Epithelial cell of alveolus of lung (primary cell): ENCODE results near the gene CRYBB3. TPM values are rescaled to one million over a fixed set of nuclear protein-coding genes. Genes with fewer than 3 reads are reported as not detected.

Experiments
- total RNA-seq: library from RNA; depleted of rRNA; stranded (reverse); fragments of >200 nt; gene quantifications from 2 replicates; pipeline ENCODE4 v1.2.1, GENCODE V29; 2015

Gene CRYBB3
- total RNA-seq = not detected in 2 replicates

DNA sequence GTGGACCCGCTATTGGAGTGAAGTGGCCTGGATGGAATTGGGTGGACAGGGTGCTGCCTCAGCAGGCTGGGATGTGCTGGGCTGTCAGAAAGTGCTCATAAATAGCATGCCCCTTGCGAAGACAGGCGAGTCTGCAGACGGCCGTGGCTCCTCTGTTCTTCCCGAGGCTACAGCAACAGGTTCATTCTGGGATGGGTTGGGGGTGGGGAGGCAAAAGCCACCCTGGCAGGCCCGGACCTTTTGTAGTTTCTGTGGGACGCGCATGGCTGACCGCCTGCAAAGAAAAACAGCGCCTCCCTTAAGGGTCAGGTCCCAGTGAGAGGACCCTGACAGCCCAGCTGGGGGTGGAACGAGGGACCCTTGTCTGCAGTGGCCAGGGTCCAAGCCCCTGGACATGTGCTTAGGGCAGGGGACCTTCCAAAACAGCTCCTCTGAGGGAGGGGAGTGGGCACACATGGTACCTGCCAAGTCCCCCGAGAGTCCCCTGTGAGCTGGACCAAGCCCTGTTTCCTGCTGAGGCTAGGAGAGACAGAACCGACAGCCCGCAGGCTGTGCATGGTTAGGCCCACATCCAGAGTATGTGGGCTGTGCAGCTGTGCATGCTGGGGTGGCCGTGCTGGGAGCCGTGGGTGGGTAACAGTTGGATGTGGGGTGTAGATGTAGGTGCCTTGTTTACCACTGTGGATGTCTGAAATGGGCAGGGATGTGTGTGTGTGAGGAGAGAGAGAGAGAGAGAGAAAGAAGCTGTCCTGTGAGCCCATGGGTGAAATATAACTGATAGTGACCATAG, at the start of gene CRYBB3:
Gene CRYBB3 (plus strand): TSS at position 128 of the 790 bp plus-strand sequence. CDS start 1,539 bp downstream, outside the sequence.

GRCh38 chr22:25219211-25219689, 19.6 kb downstream of the CRYBB3 start, which contains the start of gene CRYBB2:
CRYBB2 (plus strand) TSS chr22:25219639; CDS start chr22:25221430, 1,791 bp downstream.

Other genes starting within 250 kb of the CRYBB3 start
- gene KIAA1671, start 247.1 kb upstream of the CRYBB3 start, total RNA-seq = 1.0 and 2.2 TPM in 2 replicates
- gene CRYBB2, start 19.8 kb downstream of the CRYBB3 start, total RNA-seq = not detected in 2 replicates